PFSK-1 (cell line): ENCODE data around the gene EMP3.

Experiments
- FOXP2 ChIP-seq: optimal IDR thresholded peaks from 2 replicates; pipeline ENCODE3; 2011; ENCODE audit warnings: borderline replicate concordance, control low read depth, inconsistent platforms; ENCODE audit not compliant: insufficient read depth; ENCODE audit errors: extremely low read length, extremely low read depth
- POLR2AphosphoS5 ChIP-seq: IDR thresholded peaks from 2 replicates; pipeline ENCODE4 v1.6.1; 2012; ENCODE audit warnings: low read depth, mild to moderate bottlenecking, control low read depth, low read length, moderate library complexity
- SIN3A ChIP-seq: IDR thresholded peaks from 2 replicates; pipeline ENCODE4 v1.6.1; 2012; ENCODE audit warnings: mild to moderate bottlenecking, low read length, moderate library complexity, borderline replicate concordance; ENCODE audit not compliant: insufficient read depth
- TAF1 ChIP-seq: IDR thresholded peaks from 2 replicates; pipeline ENCODE4 v1.6.1; 2012; ENCODE audit warnings: low read length, control low read depth, borderline replicate concordance; ENCODE audit not compliant: insufficient read depth
- TF ChIP-seq, protein P1 (sequence below), 2 experiments: IDR thresholded peaks; 2 replicates each; pipeline versions ENCODE4 v1.6.1 to v1.8.0; 2011 to 2012; ENCODE audit warnings: low read depth in 2 of 2, low read length in 2 of 2, control low read depth in 1 of 2, inconsistent platforms in 1 of 2, mild to moderate bottlenecking in 1 of 2, moderate library complexity in 1 of 2; ENCODE audit not compliant: insufficient read depth in 1 of 2

Gene EMP3

DNA sequence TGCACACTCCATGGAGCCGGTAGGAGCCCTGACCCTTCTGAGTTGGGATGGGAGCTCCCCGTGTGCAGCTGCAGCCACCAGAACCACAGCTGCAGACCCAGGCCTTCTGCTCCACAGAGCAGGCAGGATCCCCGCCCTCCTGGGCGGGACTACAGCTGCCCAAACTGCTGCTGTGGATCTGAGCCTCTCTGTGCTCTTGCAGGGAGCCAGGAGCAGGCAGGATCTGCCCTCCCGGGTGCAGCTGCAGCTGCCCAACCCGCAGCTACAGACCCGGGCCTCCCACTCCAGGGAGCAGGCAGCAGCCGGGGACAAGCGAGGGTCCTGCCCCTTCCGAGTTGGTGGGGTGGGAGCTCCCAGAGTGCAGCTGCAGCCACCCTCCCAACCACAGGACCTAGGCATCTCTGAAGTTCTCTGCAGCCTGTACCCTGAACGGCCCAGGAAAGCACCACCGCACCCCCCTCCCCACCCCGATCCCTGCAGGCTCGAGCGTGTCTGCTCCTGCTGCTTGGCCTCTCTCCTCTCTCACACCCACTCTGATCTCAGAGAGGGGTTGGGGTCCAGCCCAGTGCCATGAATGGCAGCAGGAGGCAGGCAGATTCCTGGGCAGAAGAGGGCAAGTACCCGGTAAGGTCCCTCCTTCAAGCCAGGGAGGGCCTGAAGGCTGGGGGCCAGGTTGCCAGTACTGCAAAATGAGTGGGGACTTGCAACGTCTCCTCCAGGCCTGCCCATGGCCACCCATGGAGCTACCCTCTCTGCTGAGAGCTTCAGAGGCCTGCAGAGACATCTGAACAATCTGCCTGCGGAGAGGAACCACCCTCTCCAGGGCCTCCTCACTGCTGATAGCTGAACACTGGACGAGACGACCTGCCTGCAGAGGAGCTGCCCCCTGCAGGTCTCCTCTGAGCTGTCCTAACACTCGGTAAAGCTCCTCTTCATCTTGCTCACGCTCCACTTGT lies 16.4 kb upstream of the EMP3 start:
- TF ChIP-seq FOXP2 (no peak), SIN3A (no peak), TAF1 (no peak), POLR2AphosphoS5 (no peak)
- TF ChIP-seq, protein P1, sequence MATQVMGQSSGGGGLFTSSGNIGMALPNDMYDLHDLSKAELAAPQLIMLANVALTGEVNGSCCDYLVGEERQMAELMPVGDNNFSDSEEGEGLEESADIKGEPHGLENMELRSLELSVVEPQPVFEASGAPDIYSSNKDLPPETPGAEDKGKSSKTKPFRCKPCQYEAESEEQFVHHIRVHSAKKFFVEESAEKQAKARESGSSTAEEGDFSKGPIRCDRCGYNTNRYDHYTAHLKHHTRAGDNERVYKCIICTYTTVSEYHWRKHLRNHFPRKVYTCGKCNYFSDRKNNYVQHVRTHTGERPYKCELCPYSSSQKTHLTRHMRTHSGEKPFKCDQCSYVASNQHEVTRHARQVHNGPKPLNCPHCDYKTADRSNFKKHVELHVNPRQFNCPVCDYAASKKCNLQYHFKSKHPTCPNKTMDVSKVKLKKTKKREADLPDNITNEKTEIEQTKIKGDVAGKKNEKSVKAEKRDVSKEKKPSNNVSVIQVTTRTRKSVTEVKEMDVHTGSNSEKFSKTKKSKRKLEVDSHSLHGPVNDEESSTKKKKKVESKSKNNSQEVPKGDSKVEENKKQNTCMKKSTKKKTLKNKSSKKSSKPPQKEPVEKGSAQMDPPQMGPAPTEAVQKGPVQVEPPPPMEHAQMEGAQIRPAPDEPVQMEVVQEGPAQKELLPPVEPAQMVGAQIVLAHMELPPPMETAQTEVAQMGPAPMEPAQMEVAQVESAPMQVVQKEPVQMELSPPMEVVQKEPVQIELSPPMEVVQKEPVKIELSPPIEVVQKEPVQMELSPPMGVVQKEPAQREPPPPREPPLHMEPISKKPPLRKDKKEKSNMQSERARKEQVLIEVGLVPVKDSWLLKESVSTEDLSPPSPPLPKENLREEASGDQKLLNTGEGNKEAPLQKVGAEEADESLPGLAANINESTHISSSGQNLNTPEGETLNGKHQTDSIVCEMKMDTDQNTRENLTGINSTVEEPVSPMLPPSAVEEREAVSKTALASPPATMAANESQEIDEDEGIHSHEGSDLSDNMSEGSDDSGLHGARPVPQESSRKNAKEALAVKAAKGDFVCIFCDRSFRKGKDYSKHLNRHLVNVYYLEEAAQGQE (IDR thresholded peaks at IDR 0.05; ENCODE audit: insufficient read depth in 1 of 2, low read depth in 2 of 2, low read length in 2 of 2) = no peak

DNA sequence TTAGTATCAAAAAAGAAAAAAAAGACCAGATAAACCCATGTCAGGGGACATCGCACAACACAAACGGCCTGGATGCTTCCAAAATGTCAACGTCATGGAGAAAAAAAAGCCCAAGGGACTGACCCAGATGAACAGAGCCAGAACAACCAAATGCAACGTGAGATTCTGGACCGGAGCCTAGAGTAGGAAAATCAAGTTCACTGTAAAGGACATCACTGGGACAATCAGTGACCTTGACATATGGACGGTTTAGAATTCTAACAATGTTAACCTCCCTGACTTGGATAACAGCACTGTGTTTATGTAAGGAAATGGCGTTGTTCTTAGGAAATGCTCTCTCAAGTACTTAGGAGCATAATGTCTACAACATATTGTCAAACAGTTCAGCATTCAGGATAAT lies 15.1 kb upstream of the EMP3 start:
- TF ChIP-seq, protein P1 (IDR thresholded peaks at IDR 0.05; ENCODE audit: insufficient read depth in 1 of 2, low read depth in 2 of 2, low read length in 2 of 2) = no peak
- TF ChIP-seq TAF1 = no peak

DNA sequence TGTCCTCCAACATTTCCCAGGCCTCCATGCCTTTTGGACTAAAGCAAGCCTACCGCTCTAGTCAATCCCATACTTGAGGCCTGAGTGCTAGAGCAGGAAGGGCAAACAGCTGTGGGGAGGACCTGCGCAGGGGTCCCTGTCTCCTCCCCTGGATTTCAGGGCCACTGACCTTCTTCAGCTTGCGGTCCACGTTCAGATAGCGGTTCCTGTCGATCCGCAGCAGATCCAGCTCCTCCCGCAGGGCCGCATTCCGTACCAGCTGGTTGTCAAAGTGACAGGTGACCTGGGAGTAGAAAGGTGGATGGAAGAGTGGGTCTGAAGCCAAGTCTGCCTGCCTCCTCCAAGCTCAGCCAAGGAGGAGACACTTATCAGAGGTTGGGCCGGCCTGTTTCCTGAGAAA lies 14.0 kb upstream of the EMP3 start:
- no peak for TF ChIP-seq POLR2AphosphoS5

DNA sequence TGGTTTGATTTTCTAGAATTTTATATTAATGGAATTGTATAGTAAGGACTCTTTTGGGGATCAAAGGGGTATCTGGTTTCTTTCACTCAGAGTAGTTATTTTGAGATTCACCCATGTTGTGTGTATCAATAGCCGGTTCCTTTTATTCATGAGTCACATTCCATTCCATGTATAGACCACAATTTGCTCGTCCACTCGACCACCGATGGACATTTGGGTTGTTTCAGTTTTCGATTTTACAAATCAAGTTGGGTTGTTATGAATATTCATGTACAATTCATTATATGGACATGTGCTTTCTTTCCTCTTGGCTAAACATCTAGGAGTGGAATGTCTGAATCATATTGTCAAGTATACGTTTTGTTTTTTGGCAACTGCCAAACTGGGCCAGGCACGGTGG lies 9.6 kb upstream of the EMP3 start:
- TF ChIP-seq, protein P1 (IDR thresholded peaks at IDR 0.05; ENCODE audit: insufficient read depth in 1 of 2, low read depth in 2 of 2, low read length in 2 of 2) = no peak
- TF ChIP-seq SIN3A (no peak), TAF1 (no peak), FOXP2 (no peak), POLR2AphosphoS5 (no peak)

- no peak for TF ChIP-seq TAF1
- TF ChIP-seq FOXP2 = no peak
- TF ChIP-seq SIN3A = no peak
- TF ChIP-seq POLR2AphosphoS5 = no peak
- TF ChIP-seq, protein P1 (IDR thresholded peaks at IDR 0.05; ENCODE audit: insufficient read depth in 1 of 2, low read depth in 2 of 2, low read length in 2 of 2) = no peak
Measured at GRCh38 chr19:48318286-48318987, 6.9 kb upstream of the EMP3 start.
